Hematopoietic multipotent progenitor cell (in vitro differentiated cells): ENCODE measurements around the gene NPPB. TPM values are rescaled to one million over a fixed set of nuclear protein-coding genes. Genes with fewer than 3 reads are reported as not detected.
"Not testable (repeated sequence)": the region's sequence is repeated elsewhere in the genome, so short reads cannot be mapped to it uniquely, and the experiment has no call there.

Experiments used
- DNase-seq, 3 donors: peaks; one replicate each; pipeline ENCODE4 v3.0.0-alpha.2; 2011 to 2015; ENCODE audit warnings: low read depth in 2 of 3, low spot score in 2 of 3
- total RNA-seq: library from RNA; depleted of rRNA; stranded (reverse); fragments of >200 nt; gene quantifications from one replicate; pipeline ENCODE4 v1.2.3, GENCODE V29; 2012

NPPB gene
- not detected for total RNA-seq

DNA sequence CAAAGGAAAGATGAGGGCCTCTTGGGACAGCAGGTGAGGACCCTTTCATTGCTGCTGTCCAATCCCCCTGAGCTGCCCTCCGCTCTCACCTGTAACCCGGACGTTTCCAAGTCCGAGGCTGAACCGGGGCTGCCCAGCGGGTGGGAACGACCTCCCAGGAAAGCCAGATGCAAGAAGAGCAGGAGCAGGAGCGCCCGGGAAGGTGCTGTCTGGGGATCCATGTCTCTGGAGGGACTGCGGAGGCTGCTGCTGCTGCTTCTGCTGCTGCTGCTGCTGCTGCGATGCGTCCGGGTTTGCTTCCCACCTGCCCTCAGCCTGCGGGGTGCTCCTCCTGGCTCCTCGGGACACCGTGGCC, at the start of gene NPPB:
Gene NPPB, minus strand, starts transcription at position 333 of the 355 bp plus-strand sequence. Its CDS starts 112 bp downstream, at position 221.
- no peak for DNase-seq

DNA sequence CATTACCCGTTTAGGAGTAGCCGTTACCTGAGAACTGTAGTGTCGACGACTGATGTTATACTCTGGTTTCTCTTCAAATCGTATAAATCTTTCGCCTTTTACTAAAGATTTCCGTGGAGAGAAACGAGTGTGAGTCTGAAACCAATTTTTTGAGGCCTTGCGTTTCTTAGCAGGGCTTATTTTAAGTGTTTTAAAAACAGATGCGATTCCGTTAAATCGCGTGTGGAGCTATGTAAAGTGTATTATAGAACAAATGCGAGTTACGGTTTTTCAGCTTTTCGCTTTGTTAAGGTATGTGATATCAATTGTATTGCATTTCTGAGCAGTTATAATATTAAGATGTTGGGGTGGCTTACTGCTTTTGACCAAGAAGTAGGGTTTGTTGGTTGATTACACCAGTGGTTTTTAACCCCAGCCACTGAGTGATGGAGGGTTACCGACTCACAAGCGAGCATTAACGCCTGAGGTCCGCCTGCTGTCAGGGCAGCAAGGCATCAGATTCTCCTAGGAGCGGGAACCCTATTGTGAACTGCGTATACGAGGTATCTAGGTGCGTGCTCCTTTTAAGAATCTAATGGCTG, 49.4 kb upstream of the NPPB start:
- peak in 2 of 3 donors; percentile 86 to 96 for DNase-seq

DNA sequence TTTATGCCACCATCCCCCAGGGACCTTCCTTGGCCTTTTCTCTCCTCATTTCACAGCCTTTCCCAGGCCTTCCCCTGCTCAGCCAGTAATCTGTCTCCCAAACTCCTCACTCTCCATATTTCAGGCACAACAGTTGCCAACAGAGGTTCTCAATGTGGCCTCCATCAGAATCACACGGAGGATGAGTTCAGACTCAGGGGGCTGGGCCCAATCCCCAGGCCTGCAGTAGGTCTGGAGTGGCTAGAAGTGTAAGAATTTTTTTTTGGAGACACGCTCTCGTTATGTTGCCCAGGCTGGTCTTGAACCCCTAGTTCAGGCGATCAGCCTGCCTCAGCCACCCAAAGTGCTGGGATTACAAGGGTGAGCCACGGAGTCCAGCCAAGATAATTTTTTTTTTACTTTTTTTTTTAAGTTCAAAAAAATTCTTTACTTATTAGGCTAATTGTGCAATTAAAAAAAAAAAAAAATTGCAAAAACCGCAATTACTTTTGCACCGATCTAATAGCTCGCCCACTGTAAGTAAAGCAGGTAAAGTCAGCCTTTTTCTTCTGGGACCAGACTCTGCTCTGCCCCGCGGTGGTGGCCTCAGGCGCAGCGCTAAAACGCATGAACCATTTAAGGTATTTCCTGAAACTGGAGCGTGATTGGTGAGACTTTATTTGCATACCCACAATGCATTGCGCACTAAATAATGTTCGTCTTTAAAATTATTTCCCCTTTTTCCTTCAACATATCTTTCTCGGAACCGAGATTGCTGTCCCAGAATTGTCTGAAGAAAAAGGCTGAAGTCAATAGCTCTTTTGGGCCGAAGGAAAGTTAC, 48.7 kb upstream of the NPPB start:
- peak; percentile 81 to 98 (median 94) for DNase-seq

DNA sequence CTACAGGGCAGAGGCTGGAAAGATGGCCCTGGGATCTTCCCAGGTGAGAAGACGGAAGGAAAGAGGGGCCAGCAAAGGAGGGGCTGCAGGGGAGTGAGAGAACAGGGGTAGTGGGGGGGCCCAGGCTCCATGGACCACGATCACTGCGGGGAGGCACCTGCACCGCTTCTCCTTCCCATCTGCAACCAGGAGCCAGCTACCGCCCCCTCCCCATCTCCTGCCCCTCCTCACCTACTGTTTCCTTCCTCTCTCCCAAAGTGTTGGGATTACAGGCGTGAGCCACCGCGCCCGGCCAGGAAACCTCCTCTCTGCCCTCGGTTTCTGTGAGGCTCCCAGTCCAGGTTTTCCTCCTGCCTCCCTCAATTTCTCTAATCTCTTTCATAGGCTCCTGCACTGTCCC, 48.1 kb upstream of the NPPB start:
- DNase-seq, result no peak

DNA sequence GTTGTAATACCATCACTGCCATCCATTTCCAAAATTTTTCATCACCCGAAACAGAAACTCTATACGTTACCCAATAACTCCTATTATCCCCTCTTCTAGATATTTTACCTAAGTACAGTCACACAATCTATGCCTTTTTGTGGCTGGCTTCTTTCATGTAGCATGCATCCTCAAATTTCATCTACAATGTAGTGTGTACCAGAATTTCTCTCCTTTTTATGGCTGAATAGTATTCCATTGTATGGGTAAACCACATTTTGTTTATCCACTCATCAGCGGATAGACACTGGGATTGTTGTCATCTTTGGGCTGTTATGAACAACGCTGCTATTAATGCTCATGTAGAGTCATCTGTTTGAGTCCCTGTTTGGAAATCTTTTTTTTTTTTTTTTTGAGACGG, 46.2 kb upstream of the NPPB start:
- no peak for DNase-seq

DNA sequence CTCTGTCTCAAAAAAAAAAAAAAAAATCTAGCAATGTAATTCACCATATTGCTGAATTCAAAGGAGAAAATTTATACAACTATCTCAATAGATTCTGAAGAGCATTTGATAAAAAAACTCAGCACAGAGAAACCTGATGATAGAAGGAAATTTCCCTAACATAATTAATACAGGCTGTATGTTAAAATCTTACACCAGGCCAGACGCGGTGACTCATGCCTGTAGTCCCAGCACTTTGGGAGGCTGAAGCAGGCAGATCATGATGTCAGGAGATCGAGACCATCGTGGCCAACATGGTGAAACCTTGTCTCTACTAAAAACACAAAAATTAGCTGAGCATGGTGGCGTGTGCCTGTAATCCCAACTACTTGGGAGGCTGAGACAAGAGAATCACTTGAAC, 45.4 kb upstream of the NPPB start:
- DNase-seq, result not testable (repeated sequence)

DNA sequence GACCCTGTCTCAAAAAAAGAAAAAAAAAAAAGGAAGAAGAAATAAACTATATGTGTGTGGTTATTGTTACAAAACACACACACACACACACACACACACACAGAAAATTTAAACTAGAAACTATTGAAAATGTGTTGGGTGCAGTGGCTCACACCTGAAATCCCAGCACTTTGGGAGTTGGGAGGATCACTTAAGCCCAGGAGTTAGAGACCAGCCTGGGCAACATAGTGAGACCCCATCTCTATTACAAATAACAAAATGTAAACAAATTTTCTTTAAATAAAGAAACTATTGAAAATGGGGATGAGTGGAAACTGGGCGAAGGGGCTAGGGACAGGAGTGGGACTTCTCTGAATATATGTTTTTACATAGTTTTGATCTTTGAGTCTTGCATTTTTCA, 44.5 kb upstream of the NPPB start:
- no peak for DNase-seq

DNA sequence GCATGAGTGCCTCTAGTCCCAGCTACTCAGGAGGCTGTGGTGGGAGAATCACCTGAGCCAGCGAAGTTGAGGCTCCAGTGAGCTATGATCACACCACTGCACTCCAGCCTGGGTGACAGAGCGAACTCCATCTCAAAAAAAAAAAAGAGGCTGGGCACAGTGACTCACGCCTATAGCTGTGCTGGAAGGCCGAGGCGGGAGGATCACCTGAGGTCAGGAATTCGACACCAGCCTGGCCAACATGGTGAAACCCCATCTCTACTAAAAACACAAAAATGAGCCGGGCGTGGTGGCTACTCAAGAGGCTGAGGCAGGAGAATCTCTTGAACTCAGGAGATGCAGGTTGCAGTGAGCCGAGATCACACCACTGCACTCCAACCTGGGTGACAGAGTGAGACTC, 42.7 kb upstream of the NPPB start:
- DNase-seq, result not testable (repeated sequence)

DNA sequence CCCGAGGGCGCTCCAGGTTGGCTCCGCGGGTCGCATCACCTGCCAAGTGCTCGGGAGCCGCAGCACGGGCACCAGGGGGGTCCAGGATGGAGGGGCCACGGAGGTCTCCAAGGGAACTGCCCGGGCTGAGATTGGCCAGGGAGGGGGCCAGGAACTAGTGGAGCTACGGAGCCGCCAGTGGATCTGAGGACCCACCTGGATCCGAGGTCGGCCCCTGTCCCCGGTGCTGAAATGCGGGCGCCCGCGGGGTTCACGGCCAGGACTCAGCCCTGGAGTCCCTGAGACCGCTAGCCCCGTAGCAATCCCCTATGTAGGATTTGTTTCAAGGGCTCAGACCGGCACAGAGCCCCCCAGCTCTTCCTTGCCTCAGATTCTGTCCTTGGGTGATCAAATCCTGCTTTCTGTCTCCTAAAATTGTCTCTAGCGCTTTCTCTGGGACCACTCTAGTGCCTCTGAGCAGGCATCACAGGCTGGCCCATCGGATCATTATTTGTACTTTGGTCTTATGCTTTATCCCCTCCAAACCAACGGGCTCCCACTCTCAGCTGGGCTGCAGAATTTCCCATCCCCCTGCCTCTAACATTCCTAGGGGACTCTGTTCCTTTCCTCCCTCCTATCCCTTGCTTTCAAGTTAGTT, 40.2 kb upstream of the NPPB start:
- peak in 2 of 3 donors; percentile 18 to 50 for DNase-seq

DNA sequence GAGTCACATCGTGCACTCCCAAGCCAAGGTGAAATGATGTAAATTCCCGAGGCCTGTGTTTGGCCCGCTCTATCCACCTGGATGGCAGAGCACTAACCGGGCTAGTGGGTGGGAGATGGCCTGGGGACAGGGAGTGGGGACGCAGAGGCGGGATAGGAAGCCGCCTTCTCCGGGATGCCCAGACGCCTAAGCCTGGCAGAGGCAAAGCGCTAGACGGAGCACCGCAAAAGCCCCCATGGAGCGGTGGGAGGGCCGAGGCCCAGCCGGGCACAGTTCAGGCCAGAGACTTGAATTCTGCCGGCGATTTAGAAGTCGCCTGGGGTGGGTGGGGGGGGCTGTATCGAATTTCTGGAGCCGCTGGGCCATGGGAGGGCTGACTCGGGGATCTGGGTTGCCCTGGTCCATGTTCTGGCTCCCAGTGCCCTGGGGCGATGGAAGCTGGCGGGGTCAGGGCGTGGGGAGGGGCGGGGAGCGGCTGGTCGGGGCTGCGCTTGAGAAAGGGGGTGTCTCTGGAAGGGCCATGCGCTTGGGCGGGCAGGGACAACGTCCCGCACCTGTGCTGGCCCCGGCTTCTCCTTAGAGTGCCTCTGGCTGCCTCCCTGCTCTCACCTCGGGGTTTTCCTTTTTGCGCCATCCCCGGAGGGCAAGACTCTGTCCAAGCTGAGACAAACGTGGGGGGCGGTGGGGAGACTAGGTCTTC, 39.5 kb upstream of the NPPB start:
- DNase-seq, result no peak

DNA sequence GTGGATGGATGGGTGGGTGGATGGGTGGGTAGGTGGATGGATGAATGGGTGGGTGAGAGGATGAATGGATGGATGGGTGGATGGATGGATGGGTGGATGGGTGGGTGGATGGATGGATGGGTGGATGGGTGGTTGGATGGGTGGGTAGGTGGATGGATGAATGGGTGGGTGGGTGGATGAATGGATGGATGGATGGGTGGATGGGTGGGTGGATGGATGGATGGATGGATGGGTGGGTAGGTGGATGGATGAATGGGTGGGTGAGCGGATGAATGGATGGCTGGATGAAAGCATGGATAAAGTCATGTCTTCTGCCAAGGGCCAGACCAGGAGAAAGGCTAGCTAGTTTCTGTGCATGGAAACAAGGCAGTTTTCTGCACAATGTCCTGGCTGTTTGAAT, 35.8 kb upstream of the NPPB start:
- DNase-seq, result not testable (repeated sequence)

DNA sequence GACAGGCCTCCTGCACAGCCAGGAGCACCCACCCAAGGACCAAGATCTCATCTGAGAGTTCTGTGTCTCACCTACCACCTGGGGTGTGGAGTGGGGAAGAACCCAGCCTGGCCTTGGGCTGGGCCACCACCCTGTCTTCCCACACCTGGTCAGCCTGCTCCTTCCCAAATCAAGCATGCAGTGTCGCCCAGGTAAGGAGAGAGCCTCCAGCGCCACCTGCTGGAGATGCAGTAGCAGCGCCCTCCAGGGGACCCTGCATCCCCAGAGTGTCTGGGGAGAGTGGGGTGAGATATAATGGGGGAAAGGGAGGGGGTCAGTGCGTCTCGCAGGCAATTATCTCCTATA, 35.1 kb upstream of the NPPB start:
- DNase-seq, result peak; percentile 41 to 56 (median 50)

DNA sequence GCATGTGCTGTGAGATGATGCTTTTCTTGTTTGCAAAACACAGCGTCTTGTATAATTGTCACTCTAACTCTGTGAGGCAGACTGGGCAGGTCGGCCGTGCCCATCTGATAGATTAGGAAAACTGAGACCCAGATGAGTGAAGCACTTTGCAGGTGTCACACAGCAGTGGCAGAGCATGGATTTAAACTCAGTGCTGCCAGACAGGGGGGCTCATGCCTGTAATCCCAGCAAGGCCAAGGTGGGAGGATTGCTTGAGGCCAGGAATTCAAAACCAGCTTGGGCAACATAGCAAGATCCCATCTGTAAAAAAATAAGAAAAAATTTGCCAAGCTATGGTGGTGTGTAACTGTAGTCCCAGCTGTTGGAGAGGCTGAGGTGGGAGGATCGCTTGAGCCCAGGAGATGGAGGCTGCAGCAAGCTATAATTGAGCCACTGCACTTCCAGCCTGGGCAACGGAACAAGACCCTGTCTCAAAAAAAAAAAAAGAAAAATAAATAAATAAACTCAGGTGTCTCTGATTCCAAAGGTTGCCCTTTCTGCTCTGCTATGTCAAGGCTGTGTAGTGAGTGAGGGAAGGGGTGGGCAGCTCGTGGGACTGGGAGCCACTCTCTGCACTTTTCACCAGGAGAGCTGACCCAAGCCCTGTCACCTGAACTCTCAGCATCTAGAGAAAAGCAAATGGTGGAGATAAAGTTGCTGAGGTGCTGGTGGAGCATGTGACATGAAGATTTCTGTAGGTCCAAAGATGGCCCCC, 32.9 kb upstream of the NPPB start:
- DNase-seq, result no peak

DNA sequence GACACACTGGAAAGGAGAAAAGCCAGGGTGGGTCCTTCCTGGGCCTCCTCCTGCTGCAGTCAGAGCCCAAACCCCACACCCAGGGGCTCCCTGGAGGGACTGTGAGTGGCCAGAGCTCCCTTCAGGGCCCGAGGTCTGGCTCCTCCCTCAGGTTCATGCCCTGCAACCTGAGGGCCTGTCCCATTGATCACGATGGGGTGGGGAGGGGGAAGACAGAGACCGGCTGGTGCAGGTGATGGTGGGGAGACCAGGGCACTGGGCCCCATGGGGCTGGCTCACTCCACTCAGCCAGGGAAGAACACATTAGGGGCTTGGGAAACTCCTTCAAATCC, 30.1 kb upstream of the NPPB start:
- no peak for DNase-seq

DNA sequence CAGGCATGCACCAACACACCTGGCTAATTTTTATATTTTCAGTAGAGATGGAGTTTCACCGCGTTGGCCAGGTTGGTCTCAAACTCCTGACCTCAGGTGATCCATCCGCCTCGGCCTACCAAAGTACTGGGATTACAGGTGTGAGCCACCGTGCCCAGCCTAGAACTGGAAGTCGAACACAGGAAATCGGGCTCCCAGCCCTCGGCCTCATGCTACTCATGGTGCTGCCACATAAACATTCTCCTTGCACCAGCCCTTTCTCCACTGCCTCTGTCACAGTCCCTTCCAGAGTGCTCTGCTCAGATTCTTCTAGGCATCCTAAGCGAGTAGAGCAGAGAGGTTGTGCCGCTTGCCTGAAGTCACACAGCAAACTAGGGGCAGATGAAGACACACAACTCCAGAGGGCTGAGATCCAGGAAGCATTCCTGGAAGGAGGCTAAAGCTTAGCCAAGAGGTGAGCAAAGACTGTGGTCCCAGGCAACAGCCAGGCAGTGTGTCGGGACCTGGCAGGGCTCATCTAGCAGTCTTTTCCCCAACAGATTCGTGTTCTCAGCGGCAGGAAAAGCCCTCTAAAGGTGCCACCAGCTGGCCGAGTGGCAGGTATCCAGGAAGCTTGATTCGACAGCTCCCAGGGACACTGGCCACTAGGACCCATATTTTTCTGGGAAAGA, 29.6 kb upstream of the NPPB start:
- no peak for DNase-seq

DNA sequence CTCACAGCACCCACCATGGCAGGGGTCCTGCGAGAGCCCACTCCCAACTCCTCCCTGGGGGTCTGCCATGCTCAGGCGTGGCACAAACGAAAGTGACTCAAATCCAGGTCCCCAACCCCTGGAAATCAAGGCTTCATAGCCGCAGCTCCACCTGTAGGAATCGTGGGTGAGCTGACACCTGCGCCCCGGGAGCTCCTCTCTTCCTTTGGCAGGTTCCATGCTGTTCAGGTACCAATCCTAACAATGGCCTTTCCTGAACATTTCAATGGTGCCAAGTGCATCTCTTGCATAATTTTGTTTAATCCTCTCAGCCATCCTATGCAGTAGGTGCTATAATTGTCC, 28.9 kb upstream of the NPPB start:
- no peak for DNase-seq

DNA sequence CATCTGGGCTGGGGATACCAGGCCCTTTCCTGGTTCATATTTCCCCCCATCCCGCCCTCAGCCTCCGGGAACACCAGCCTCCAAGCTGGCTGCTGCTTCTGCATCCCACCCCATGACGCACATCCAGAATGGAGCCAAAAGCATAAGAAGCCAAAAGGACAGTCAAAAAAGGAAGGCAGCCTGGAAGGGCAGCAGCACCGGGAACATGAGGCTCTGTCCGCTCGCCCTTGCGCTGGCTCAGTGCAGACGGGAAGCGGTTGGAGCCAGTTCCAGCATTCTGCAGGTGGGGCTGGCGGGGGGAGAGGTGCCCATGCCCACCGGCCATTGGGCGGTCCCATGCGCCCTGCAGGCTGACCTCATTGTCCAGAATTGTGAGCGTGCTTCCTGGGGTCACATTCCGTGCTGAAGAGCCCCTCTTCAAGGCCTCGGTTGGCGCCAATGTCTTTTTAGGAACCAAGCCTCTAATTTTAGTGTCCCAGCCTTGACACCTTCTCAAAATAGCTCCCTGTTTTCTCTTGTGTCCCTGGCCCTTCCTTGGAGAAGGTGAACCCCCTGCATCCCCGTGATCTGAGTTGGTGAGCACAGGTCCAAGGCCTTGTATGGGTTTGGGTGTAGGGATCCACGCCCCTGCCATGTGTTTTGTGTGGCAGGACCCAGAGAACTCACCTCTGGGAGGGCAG, 28.4 kb upstream of the NPPB start:
- no peak for DNase-seq

DNA sequence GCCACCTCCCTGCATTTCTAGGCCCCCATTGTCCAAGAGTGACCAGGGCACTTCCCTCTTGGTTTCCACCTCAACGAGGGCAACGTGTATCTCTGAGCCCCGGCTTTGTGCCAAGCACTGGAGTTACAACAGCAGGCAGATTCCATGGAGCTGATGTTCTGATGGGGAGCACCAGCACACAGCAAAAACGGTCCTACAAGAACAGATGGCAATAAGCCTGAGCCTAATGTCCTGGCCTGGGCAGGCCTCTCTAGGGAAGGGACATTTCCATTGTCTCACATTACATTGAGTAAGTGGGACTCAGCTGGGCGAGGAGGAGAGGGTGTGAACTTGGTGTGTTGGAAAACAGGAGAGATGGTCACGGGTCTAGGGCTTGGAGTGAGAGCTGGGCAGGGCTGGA, 27.2 kb upstream of the NPPB start:
- DNase-seq, result no peak

DNA sequence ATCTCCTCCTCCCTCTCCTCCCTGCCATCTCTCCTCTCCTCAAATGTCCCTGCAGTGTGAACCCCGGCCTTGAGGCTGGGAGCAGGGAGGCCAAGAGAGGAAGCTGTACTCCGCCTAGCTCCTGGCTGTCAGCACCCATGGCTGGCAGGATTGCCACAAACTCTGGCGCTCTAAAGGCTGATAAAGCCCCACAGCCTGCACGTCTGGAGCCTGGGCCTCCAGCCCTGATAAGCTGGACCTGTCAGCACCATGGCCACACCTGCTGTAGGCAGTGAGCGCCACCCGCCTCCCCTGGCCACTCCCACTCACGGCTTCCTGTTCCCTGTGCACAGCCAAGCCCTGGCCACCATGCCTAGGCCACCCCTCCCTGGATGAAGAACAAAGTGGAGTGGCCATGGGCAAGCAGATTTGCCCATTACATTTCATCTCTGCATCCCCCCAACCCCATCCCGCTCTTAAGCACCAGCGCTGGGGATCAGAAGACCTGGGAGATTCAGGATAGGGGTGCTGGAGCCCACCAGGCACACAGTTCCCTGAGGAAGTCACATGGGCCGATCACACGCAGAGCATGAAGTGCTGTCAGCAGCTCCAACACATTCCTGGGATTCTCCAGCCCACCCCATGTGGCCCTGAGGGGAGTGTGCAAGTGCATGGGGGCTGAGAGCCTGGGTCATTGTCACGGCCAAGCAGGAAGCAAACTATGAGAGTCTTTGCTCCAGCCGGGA, 24.2 kb upstream of the NPPB start:
- DNase-seq, result peak in 1 of 3 donors; percentile 33
